Thyroid gland (tissue), 4 donors: Measurements from ENCODE around the gene GRIP2. TPM values are rescaled to one million over a fixed set of nuclear protein-coding genes. Genes with fewer than 3 reads are reported as not detected.

ENCODE experiments used
- DNase-seq, 2 donors: peaks; one replicate each; pipeline ENCODE4 v3.0.0-alpha.2; 2019
- H3K27ac ChIP-seq, 3 donors: fragments of 200-600 bp; sonication (generic); 1 replicate in 2 of 3; 2 replicates in 1 of 3; pipeline ENCODE4 v1.5.1; 2016 to 2019; ENCODE audit warnings: mild to moderate bottlenecking in 1 of 3, moderate library complexity in 1 of 3
- H3K27me3 ChIP-seq: fragments of 200-600 bp; sonication (generic); one replicate; pipeline ENCODE4 v1.5.1; 2019
- H3K36me3 ChIP-seq, 2 donors: fragments of 200-600 bp; sonication (generic); one replicate each; pipeline ENCODE4 v1.5.1; 2016 to 2019
- H3K4me1 ChIP-seq, 2 donors: fragments of 200-600 bp; sonication (generic); one replicate each; pipeline ENCODE4 v1.5.1; 2017 to 2019
- H3K4me3 ChIP-seq, 3 donors: fragments of 200-600 bp; sonication (generic); replicated peaks in 1 of 3; 1 replicate in 2 of 3; 2 replicates in 1 of 3; pipeline ENCODE4 v1.5.1; 2016; ENCODE audit warnings: mild to moderate bottlenecking in 1 of 3
- H3K9me3 ChIP-seq: fragments of 200-600 bp; sonication (generic); one replicate; pipeline ENCODE4 v1.5.1; 2017
- CTCF ChIP-seq, 6 experiments: fragments of 200-600 bp in 3 of 6; fragments of 450-650 bp in 3 of 6; sonication (generic) in 3 of 6; IDR thresholded peaks; one replicate each; pipeline ENCODE4 v1.5.1; 2016 to 2019; ENCODE audit warnings: antibody characterized with exemption in 6 of 6, mild to moderate bottlenecking in 2 of 6, inconsistent platforms in 1 of 6, moderate library complexity in 1 of 6
- POLR2A ChIP-seq, 2 donors: fragments of 450-650 bp; IDR thresholded peaks; one replicate each; pipeline ENCODE4 v1.6.1; 2017; ENCODE audit warnings: antibody characterized with exemption in 2 of 2, mild to moderate bottlenecking in 2 of 2, moderate library complexity in 1 of 2
- WGBS, 2 donors: methylation state at CpG; one replicate each; pipeline ENCODE4 v1.1.5; 2017; 5-methylcytosine and 5-hydroxymethylcytosine counted together
- intact Hi-C: fragments of 100-400 bp; cut with DNase I; formaldehyde crosslinking; loops from one replicate; pipeline ENCODE4 v1.15.1; 2023
- total RNA-seq, 4 donors: library from RNA; depleted of rRNA; stranded (reverse); fragments of >200 nt; gene quantifications; one replicate each; pipeline ENCODE4 v1.2.3, GENCODE V29; 2016

GRIP2 gene
- total RNA-seq, 4 donors from 2014 or later = 0.22 to 0.44 (median 0.39) TPM

- H3K9me3 ChIP-seq = no peaks in the 10 kb centered on the region
- H3K36me3 ChIP-seq = peaks cover 43 to 51% of the 10 kb centered on the region in 2 donors
- intact Hi-C loops = no loop called here
- TF ChIP-seq POLR2A (IDR thresholded peaks at IDR 0.05) (no peak), CTCF (IDR thresholded peaks at IDR 0.05) (no peak)
- H3K27ac ChIP-seq = no peak overlapping the region
- no peaks in the 10 kb centered on the region for H3K27me3 ChIP-seq
- peaks cover 7 to 23% of the 10 kb centered on the region in 2 donors for H3K4me1 ChIP-seq
- no peak overlapping the region for H3K4me3 ChIP-seq
- WGBS, 2 donors = 75 to 79% methylated on average over 6 of the region's 6 CpGs
- no peak for DNase-seq
Observed at GRCh38 chr3:14479591-14479990, 60.6 kb downstream of the GRIP2 start.

- Histone ChIP-seq H3K36me3 (peaks cover 43 to 48% of the 10 kb centered on the region in 2 donors), H3K27me3 (no peaks in the 10 kb centered on the region), H3K4me3 (no peak overlapping the region), H3K27ac (no peak overlapping the region), H3K9me3 (no peaks in the 10 kb centered on the region), H3K4me1 (peaks cover 7 to 25% of the 10 kb centered on the region in 2 donors)
- TF ChIP-seq CTCF (IDR thresholded peaks at IDR 0.05) (no peak), POLR2A (IDR thresholded peaks at IDR 0.05) (no peak)
- intact Hi-C loops = no loop called here
- WGBS, 2 donors = 86 to 89% methylated on average over 6 to 8 of the region's 8 CpGs
- DNase-seq = no peak
Observed at GRCh38 chr3:14478956-14479550, 61.1 kb downstream of the GRIP2 start.

GRCh38 chr3:14477311-14477935, 62.7 kb downstream of the GRIP2 start:
- no peak for DNase-seq
- intact Hi-C loops = no loop called here
- Histone ChIP-seq H3K27me3 (no peaks in the 10 kb centered on the region), H3K27ac (no peak overlapping the region), H3K36me3 (peaks cover 32 to 40% of the 10 kb centered on the region in 2 donors), H3K4me3 (no peak overlapping the region), H3K4me1 (peaks cover 15 to 36% of the 10 kb centered on the region in 2 donors), H3K9me3 (no peaks in the 10 kb centered on the region)
- WGBS, 2 donors = 95 to 98% methylated on average over 10 of the region's 11 CpGs
- TF ChIP-seq CTCF (IDR thresholded peaks at IDR 0.05) = no peak

- TF ChIP-seq POLR2A (IDR thresholded peaks at IDR 0.05) (no peak), CTCF (IDR thresholded peaks at IDR 0.05) (no peak)
- Histone ChIP-seq H3K36me3 (peaks cover 25 to 33% of the 10 kb centered on the region in 2 donors), H3K27ac (no peak overlapping the region), H3K9me3 (no peaks in the 10 kb centered on the region), H3K4me3 (no peak overlapping the region), H3K27me3 (no peaks in the 10 kb centered on the region), H3K4me1 (peaks cover 16 to 36% of the 10 kb centered on the region in 2 donors)
- intact Hi-C loops = no loop called here
- WGBS, 2 donors = 96 to 98% methylated on average over 13 of the region's 13 CpGs
- no peak for DNase-seq
Observed at GRCh38 chr3:14476583-14477265, 63.4 kb downstream of the GRIP2 start.

- H3K9me3 ChIP-seq = no peaks in the 10 kb centered on the region
- no peak overlapping the region for H3K27ac ChIP-seq
- no peaks in the 10 kb centered on the region for H3K27me3 ChIP-seq
- no peak overlapping the region for H3K4me3 ChIP-seq
- H3K36me3 ChIP-seq = peaks cover 22 to 28% of the 10 kb centered on the region in 2 donors
- no peak for DNase-seq
- peaks cover 16 to 32% of the 10 kb centered on the region in 2 donors for H3K4me1 ChIP-seq
- no peak for TF ChIP-seq CTCF (IDR thresholded peaks at IDR 0.05)
- TF ChIP-seq POLR2A (IDR thresholded peaks at IDR 0.05) = no peak
- intact Hi-C loops = no loop called here
- 81 to 85% methylated on average over 7 of the region's 7 CpGs for WGBS, 2 donors
Observed at GRCh38 chr3:14475621-14476020, 64.5 kb downstream of the GRIP2 start.
